Nephron (organoid): Measurements from ENCODE around the gene FHAD1.

Experiments
- H3K27ac Mint-ChIP-seq, 3 experiments: 2 replicates each; pipeline ENCODE4 v1.8.0; 2020; ENCODE audit warnings: mixed read lengths in 3 of 3, mild to moderate bottlenecking in 2 of 3, moderate library complexity in 1 of 3
- H3K27me3 Mint-ChIP-seq: 2 replicates; pipeline ENCODE4 v1.8.0; 2021; ENCODE audit warnings: low read depth, mild to moderate bottlenecking, moderate library complexity, mixed read lengths
- H3K36me3 Mint-ChIP-seq: 2 replicates; pipeline ENCODE4 v1.8.0; 2020; ENCODE audit warnings: low read depth, mixed read lengths
- H3K4me1 Mint-ChIP-seq: 2 replicates; pipeline ENCODE4 v1.8.0; 2020; ENCODE audit warnings: mixed read lengths
- H3K4me3 Mint-ChIP-seq, 3 experiments: 2 replicates each; pipeline ENCODE4 v1.8.0; 2020; ENCODE audit warnings: mild to moderate bottlenecking in 3 of 3, mixed read lengths in 3 of 3, moderate library complexity in 2 of 3
- H3K9me3 Mint-ChIP-seq: 2 replicates; pipeline ENCODE4 v1.8.0; 2020; ENCODE audit warnings: mixed read lengths
- CTCF ChIP-seq, 3 experiments: fragments of 200-600 bp; sonication (generic); IDR thresholded peaks; one replicate each; pipeline ENCODE4 v1.5.0; 2021; ENCODE audit warnings: antibody characterized with exemption in 3 of 3; ENCODE audit not compliant: unreplicated experiment in 3 of 3

The FHAD1 gene

GRCh38 chr1:15220024-15220392, 27.0 kb upstream of the FHAD1 start:
- Mint-ChIP-seq H3K27ac (no peak overlapping the region), H3K4me3 (no peak overlapping the region), H3K27me3 (no peaks in the 10 kb centered on the region), H3K36me3 (peaks cover 38% of the 10 kb centered on the region), H3K4me1 (peaks cover 11% of the 10 kb centered on the region), H3K9me3 (peaks cover 3% of the 10 kb centered on the region)
- TF ChIP-seq CTCF (IDR thresholded peaks at IDR 0.05; ENCODE audit: unreplicated experiment in 3 of 3): no peak

- TF ChIP-seq CTCF (IDR thresholded peaks at IDR 0.05; ENCODE audit: unreplicated experiment in 3 of 3): no peak
Observed at GRCh38 chr1:15220825-15221431, 26.1 kb upstream of the FHAD1 start.

GRCh38 chr1:15222653-15223303, 24.2 kb upstream of the FHAD1 start:
- no peak overlapping the region for H3K4me3 Mint-ChIP-seq

More at GRCh38 chr1:15220825-15221431, 26.1 kb upstream of the FHAD1 start:
- Mint-ChIP-seq H3K4me1 (peaks cover 15% of the 10 kb centered on the region), H3K27ac (peak overlapping the region in 1 of 3 experiments; percentile 43), H3K27me3 (no peaks in the 10 kb centered on the region), H3K4me3 (no peak overlapping the region), H3K9me3 (peaks cover 3% of the 10 kb centered on the region), H3K36me3 (peaks cover 38% of the 10 kb centered on the region)

GRCh38 chr1:15224259-15224869, 22.7 kb upstream of the FHAD1 start:
- no peak for TF ChIP-seq CTCF (IDR thresholded peaks at IDR 0.05; ENCODE audit: unreplicated experiment in 3 of 3)
- no peaks in the 10 kb centered on the region for H3K9me3 Mint-ChIP-seq
- peaks cover 31% of the 10 kb centered on the region for H3K4me1 Mint-ChIP-seq
- peaks cover 13% of the 10 kb centered on the region for H3K36me3 Mint-ChIP-seq
- no peak overlapping the region for H3K4me3 Mint-ChIP-seq
- no peaks in the 10 kb centered on the region for H3K27me3 Mint-ChIP-seq
- H3K27ac Mint-ChIP-seq: peak overlapping the region in 2 of 3 experiments; percentile 9 to 27

More at GRCh38 chr1:15222653-15223303, 24.2 kb upstream of the FHAD1 start:
- Mint-ChIP-seq H3K9me3 (peaks cover under 1% of the 10 kb centered on the region), H3K27me3 (no peaks in the 10 kb centered on the region), H3K36me3 (peaks cover 27% of the 10 kb centered on the region), H3K27ac (no peak overlapping the region), H3K4me1 (peaks cover 31% of the 10 kb centered on the region)
- no peak for TF ChIP-seq CTCF (IDR thresholded peaks at IDR 0.05; ENCODE audit: unreplicated experiment in 3 of 3)

- peaks cover 31% of the 10 kb centered on the region for H3K4me1 Mint-ChIP-seq
- no peaks in the 10 kb centered on the region for H3K27me3 Mint-ChIP-seq
- peaks cover 6% of the 10 kb centered on the region for H3K36me3 Mint-ChIP-seq
- no peaks in the 10 kb centered on the region for H3K9me3 Mint-ChIP-seq
- no peak for TF ChIP-seq CTCF (IDR thresholded peaks at IDR 0.05; ENCODE audit: unreplicated experiment in 3 of 3)
- no peak overlapping the region for H3K27ac Mint-ChIP-seq
- no peak overlapping the region for H3K4me3 Mint-ChIP-seq
Observed at GRCh38 chr1:15224974-15225373, 22.0 kb upstream of the FHAD1 start.
